ENCODE measurements around the gene LRBA.

DNA sequence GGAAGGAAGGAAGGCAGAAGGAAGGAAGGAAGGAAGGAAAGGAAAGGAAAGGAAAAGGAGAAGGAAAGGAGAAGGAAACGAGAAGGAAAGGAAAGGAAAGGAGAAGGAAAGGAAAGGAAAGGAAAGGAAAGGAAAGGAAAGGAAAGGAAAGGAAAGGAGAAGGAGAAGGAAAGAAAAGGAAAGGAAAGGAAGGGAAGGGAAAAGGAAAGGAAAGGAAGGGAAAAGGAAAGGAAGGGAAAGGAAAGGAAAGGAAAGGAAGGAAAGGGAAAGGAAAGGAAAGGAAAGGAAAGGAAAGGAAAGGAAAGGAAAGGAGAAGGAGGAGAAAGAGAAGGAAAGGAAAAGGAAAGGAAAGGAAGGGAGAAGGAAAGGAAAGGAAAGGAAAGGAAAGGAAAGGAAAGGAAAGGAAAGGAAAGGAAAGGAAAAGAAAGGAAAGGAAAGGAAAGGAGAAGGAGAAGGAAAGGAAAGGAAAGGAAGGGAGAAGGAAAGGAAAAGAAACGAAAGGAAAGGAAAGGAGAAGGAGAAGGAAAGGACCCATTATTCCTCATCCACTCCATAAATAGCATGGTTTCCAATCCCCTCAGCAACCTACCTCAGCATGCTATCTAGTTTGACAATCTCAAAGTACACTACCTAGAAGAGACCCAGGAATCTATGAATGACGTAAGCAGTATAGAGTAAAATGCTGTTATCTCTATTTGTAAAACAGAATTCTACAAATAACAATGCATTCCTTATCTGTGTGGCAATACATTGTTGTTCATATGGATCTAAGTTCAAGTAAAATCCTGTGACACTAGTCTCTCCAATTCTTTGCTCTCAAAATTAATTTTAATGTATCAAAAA, 209.7 kb downstream of the LRBA start:
- TF ChIP-seq POLR2A (IDR thresholded peaks at IDR 0.05) (no peak), POLR2AphosphoS5 (IDR thresholded peaks at IDR 0.05; ENCODE audit: insufficient read depth in 1 of 2, low read depth in 1 of 2) (no peak)
- TF ChIP-seq, protein P1, sequence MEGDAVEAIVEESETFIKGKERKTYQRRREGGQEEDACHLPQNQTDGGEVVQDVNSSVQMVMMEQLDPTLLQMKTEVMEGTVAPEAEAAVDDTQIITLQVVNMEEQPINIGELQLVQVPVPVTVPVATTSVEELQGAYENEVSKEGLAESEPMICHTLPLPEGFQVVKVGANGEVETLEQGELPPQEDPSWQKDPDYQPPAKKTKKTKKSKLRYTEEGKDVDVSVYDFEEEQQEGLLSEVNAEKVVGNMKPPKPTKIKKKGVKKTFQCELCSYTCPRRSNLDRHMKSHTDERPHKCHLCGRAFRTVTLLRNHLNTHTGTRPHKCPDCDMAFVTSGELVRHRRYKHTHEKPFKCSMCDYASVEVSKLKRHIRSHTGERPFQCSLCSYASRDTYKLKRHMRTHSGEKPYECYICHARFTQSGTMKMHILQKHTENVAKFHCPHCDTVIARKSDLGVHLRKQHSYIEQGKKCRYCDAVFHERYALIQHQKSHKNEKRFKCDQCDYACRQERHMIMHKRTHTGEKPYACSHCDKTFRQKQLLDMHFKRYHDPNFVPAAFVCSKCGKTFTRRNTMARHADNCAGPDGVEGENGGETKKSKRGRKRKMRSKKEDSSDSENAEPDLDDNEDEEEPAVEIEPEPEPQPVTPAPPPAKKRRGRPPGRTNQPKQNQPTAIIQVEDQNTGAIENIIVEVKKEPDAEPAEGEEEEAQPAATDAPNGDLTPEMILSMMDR (IDR thresholded peaks at IDR 0.05), result no peak
